Measurements from ENCODE around the gene CDH9.

DNA sequence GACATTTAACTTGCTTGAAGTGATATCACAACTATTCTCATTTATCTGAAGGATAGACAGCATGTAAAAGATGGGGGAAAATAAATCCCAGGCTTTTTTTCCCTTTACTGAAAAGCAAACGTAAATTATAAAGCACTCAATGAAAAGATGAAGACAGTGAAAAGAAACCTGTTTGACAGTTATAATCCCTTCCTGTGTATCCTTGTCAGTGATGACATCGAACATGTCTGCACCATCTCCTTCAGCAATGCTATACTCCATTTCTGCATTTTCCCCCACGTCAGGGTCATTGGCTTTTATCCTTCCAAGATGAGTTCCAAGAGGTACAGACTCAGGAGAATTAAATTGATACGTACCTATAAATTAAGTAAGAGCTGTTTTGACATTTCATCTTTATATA is 134.9 kb downstream of the CDH9 start:
- TF ChIP-seq, protein P1, sequence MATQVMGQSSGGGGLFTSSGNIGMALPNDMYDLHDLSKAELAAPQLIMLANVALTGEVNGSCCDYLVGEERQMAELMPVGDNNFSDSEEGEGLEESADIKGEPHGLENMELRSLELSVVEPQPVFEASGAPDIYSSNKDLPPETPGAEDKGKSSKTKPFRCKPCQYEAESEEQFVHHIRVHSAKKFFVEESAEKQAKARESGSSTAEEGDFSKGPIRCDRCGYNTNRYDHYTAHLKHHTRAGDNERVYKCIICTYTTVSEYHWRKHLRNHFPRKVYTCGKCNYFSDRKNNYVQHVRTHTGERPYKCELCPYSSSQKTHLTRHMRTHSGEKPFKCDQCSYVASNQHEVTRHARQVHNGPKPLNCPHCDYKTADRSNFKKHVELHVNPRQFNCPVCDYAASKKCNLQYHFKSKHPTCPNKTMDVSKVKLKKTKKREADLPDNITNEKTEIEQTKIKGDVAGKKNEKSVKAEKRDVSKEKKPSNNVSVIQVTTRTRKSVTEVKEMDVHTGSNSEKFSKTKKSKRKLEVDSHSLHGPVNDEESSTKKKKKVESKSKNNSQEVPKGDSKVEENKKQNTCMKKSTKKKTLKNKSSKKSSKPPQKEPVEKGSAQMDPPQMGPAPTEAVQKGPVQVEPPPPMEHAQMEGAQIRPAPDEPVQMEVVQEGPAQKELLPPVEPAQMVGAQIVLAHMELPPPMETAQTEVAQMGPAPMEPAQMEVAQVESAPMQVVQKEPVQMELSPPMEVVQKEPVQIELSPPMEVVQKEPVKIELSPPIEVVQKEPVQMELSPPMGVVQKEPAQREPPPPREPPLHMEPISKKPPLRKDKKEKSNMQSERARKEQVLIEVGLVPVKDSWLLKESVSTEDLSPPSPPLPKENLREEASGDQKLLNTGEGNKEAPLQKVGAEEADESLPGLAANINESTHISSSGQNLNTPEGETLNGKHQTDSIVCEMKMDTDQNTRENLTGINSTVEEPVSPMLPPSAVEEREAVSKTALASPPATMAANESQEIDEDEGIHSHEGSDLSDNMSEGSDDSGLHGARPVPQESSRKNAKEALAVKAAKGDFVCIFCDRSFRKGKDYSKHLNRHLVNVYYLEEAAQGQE (IDR thresholded peaks at IDR 0.05): no peak
- TF ChIP-seq, protein P2, sequence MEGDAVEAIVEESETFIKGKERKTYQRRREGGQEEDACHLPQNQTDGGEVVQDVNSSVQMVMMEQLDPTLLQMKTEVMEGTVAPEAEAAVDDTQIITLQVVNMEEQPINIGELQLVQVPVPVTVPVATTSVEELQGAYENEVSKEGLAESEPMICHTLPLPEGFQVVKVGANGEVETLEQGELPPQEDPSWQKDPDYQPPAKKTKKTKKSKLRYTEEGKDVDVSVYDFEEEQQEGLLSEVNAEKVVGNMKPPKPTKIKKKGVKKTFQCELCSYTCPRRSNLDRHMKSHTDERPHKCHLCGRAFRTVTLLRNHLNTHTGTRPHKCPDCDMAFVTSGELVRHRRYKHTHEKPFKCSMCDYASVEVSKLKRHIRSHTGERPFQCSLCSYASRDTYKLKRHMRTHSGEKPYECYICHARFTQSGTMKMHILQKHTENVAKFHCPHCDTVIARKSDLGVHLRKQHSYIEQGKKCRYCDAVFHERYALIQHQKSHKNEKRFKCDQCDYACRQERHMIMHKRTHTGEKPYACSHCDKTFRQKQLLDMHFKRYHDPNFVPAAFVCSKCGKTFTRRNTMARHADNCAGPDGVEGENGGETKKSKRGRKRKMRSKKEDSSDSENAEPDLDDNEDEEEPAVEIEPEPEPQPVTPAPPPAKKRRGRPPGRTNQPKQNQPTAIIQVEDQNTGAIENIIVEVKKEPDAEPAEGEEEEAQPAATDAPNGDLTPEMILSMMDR (IDR thresholded peaks at IDR 0.05): no peak
- TF ChIP-seq EP300 (IDR thresholded peaks at IDR 0.05) (no peak), ELK1 (IDR thresholded peaks at IDR 0.05; ENCODE audit: low read depth, low read length) (no peak), SMC3 (IDR thresholded peaks at IDR 0.05) (no peak), ZFP36 (IDR thresholded peaks at IDR 0.05; ENCODE audit: borderline replicate concordance, partially characterized antibody) (no peak), POLR2A (IDR thresholded peaks at IDR 0.05; ENCODE audit: low read length) (no peak), SREBF2 (IDR thresholded peaks at IDR 0.05) (no peak), PHF8 (IDR thresholded peaks at IDR 0.05; ENCODE audit: borderline replicate concordance, low read depth) (no peak), RFX5 (IDR thresholded peaks at IDR 0.05) (no peak), HDAC2 (IDR thresholded peaks at IDR 0.05) (no peak)
